ENCODE measurements around the gene FAM47E. TPM values are rescaled to one million over a fixed set of nuclear protein-coding genes. Genes with fewer than 3 reads are reported as not detected.

The FAM47E gene
- total and polyA plus RNA-seq, 12 donors: 2.8 to 23.8 (median 5.3) TPM

GRCh38 chr4:76234679-76235044, 16.9 kb upstream of the FAM47E start:
- intact Hi-C loops (cut with DNase I): no loop called here
- no peak overlapping the region for H3K4me3 ChIP-seq
- TF ChIP-seq POLR2A (IDR thresholded peaks at IDR 0.05): no peak
- TF ChIP-seq CTCF (IDR thresholded peaks at IDR 0.05): no peak
- H3K27me3 ChIP-seq: no peaks in the 10 kb centered on the region
- H3K36me3 ChIP-seq (replicated peaks in 1 of 2): no peaks in the 10 kb centered on the region
- no peaks in the 10 kb centered on the region for H3K4me1 ChIP-seq (replicated peaks in 1 of 2)
- no peak for DNase-seq
- no peaks in the 10 kb centered on the region for H3K9me3 ChIP-seq (replicated peaks in 1 of 3)
- WGBS, 4 donors: 94 to 99% (median 96%) methylated on average over 5 of the region's 5 CpGs
- no peak overlapping the region for H3K27ac ChIP-seq

GRCh38 chr4:76235407-76235806, 16.1 kb upstream of the FAM47E start:
- Histone ChIP-seq H3K4me1 (replicated peaks in 1 of 2) (no peaks in the 10 kb centered on the region), H3K36me3 (replicated peaks in 1 of 2) (no peaks in the 10 kb centered on the region), H3K4me3 (no peak overlapping the region), H3K27ac (no peak overlapping the region), H3K9me3 (replicated peaks in 1 of 3) (no peaks in the 10 kb centered on the region), H3K27me3 (no peaks in the 10 kb centered on the region)
- TF ChIP-seq CTCF (IDR thresholded peaks at IDR 0.05): no peak
- no peak for TF ChIP-seq POLR2A (IDR thresholded peaks at IDR 0.05)
- intact Hi-C loops (cut with DNase I): no loop called here
- WGBS, 4 donors: 84 to 98% (median 92%) methylated on average over 2 of the region's 2 CpGs
- DNase-seq: no peak

GRCh38 chr4:76235915-76236314, 15.6 kb upstream of the FAM47E start:
- Histone ChIP-seq H3K9me3 (replicated peaks in 1 of 3) (no peaks in the 10 kb centered on the region), H3K4me3 (no peak overlapping the region), H3K36me3 (replicated peaks in 1 of 2) (no peaks in the 10 kb centered on the region), H3K27me3 (no peaks in the 10 kb centered on the region), H3K27ac (no peak overlapping the region), H3K4me1 (replicated peaks in 1 of 2) (no peaks in the 10 kb centered on the region)
- DNase-seq: no peak
- TF ChIP-seq CTCF (IDR thresholded peaks at IDR 0.05) (no peak), POLR2A (IDR thresholded peaks at IDR 0.05) (no peak)
- intact Hi-C loops (cut with DNase I): no loop called here
- 29 to 44% (median 35%) methylated on average over 1 of the region's 1 CpG for WGBS, 4 donors

- 77 to 89% (median 86%) methylated on average over 4 of the region's 4 CpGs for WGBS, 4 donors
- intact Hi-C loops (cut with DNase I): no loop called here
These were observed 13.3 kb upstream of the FAM47E start for GRCh38 chr4:76238236-76238635.

More at GRCh38 chr4:76238236-76238635, 13.3 kb upstream of the FAM47E start:
- no peak overlapping the region for H3K4me3 ChIP-seq
- no peak for DNase-seq
- TF ChIP-seq CTCF (IDR thresholded peaks at IDR 0.05) (no peak), POLR2A (IDR thresholded peaks at IDR 0.05) (no peak)
- no peaks in the 10 kb centered on the region for H3K36me3 ChIP-seq (replicated peaks in 1 of 2)
- H3K9me3 ChIP-seq (replicated peaks in 1 of 3): no peaks in the 10 kb centered on the region
- no peaks in the 10 kb centered on the region for H3K27me3 ChIP-seq
- no peaks in the 10 kb centered on the region for H3K4me1 ChIP-seq (replicated peaks in 1 of 2)
- no peak overlapping the region for H3K27ac ChIP-seq

All from adrenal gland (tissue), 12 donors.